Breast epithelium (tissue), 4 donors: ENCODE measurements around the gene CASKIN2. TPM values are rescaled to one million over a fixed set of nuclear protein-coding genes. Genes with fewer than 3 reads are reported as not detected.

Experiments used
- DNase-seq, 2 donors: peaks; one replicate each; pipeline ENCODE4 v3.0.0-alpha.2; 2019; ENCODE audit warnings: low spot score in 2 of 2
- H3K27ac ChIP-seq, 2 donors: fragments of 200-600 bp; sonication (generic) in 1 of 2; one replicate each; pipeline ENCODE4 v1.5.1; 2016 to 2019; ENCODE audit warnings: mild to moderate bottlenecking in 1 of 2
- H3K27me3 ChIP-seq, 2 donors: fragments of 200-600 bp; sonication (generic) in 1 of 2; one replicate each; pipeline versions ENCODE4 v1.5.1 to v1.6.0; 2017 to 2019; ENCODE audit warnings: control low read depth in 1 of 2, mild to moderate bottlenecking in 1 of 2
- H3K36me3 ChIP-seq: fragments of 200-600 bp; one replicate; pipeline ENCODE4 v1.5.1; 2019
- H3K4me1 ChIP-seq, 2 donors: fragments of 200-600 bp; sonication (generic); one replicate each; pipeline ENCODE4 v1.5.1; 2016 to 2019; ENCODE audit warnings: control low read depth in 1 of 2
- H3K4me3 ChIP-seq, 3 donors: fragments of 200-600 bp; sonication (generic); 1 replicate in 2 of 3; 2 replicates in 1 of 3; pipeline ENCODE4 v1.5.1; 2016 to 2019; ENCODE audit warnings: mild to moderate bottlenecking in 3 of 3, moderate library complexity in 2 of 3
- H3K9me3 ChIP-seq, 2 donors: fragments of 200-600 bp; sonication (generic) in 1 of 2; one replicate each; pipeline ENCODE4 v1.5.1; 2016 to 2019; ENCODE audit warnings: control low read depth in 1 of 2
- POLR2A ChIP-seq: fragments of 450-650 bp; IDR thresholded peaks from one replicate; pipeline ENCODE4 v1.6.1; 2016; ENCODE audit warnings: antibody characterized with exemption, mild to moderate bottlenecking, moderate library complexity
- POLR2AphosphoS5 ChIP-seq, 3 donors: sonication (generic); formaldehyde crosslinking; IDR thresholded peaks; one replicate each; pipeline ENCODE4 v1.6.1; 2017; ENCODE audit warnings: antibody characterized with exemption in 3 of 3
- intact Hi-C: fragments of 100-400 bp; cut with DNase I; formaldehyde crosslinking; loops from one replicate; pipeline ENCODE4 v1.15.1; 2023; ENCODE audit warnings: low total_unique reads
- total RNA-seq, 3 donors: library from RNA; depleted of rRNA; stranded (reverse); fragments of >200 nt; gene quantifications; one replicate each; pipeline ENCODE4 v1.1.0, GENCODE V29; 2016
- TF ChIP-seq, protein P1 (sequence below), 3 donors: fragments of 450-650 bp; IDR thresholded peaks; one replicate each; pipeline ENCODE4 v1.5.1; 2016 to 2017; ENCODE audit warnings: antibody characterized with exemption in 3 of 3, mild to moderate bottlenecking in 3 of 3, moderate library complexity in 3 of 3

CASKIN2 gene
- total RNA-seq, 3 donors from 2014 or later, result 10.0 to 23.3 (median 14.6) TPM

DNA sequence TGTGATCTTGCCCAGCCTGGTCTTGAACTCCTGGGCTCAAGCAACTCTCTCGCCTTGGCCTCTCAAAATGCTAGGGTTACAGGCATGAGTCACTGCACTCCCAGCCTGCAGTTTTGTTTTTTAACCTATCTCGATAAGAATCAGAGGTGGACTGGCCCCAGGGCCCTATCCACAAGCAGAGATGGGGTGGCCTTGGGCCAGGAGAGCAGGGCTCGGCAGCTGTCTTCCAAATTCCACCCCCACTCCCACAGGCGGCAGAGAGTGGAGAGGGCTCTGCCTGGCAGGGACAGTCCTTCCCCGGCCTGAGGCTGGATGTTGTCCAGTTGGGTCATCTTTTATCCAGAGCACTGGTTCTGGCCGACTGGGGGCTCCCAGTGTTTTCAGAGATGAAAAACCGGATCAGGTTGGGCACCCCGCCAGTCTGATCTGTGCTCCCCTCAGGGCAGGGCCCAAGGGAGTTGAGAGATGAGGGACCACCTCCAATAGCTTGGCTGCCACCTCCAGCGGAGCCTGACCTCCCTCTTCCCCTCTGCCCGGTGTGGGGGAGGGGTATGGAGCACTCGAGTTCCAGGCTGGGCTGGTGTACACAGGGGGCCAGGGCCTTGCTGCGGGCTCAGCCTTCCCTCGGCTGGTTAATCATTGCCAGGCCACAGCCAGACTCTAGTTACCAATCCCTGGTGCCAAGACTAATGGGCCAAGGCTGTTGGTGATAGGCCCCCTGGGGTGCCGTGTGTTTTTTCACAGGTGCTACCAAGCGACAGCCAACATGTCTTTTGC lies 41.9 kb upstream of the CASKIN2 start:
- Histone ChIP-seq H3K27me3 (no peaks in the 10 kb centered on the region), H3K4me3 (no peak overlapping the region), H3K36me3 (no peaks in the 10 kb centered on the region), H3K4me1 (peaks cover 0 to 12% of the 10 kb centered on the region in 2 donors), H3K9me3 (no peaks in the 10 kb centered on the region), H3K27ac (peak overlapping the region; percentile 53 to 82)
- no peak for TF ChIP-seq POLR2A
- no peak for TF ChIP-seq POLR2AphosphoS5 (IDR thresholded peaks at IDR 0.05)
- TF ChIP-seq, protein P1, sequence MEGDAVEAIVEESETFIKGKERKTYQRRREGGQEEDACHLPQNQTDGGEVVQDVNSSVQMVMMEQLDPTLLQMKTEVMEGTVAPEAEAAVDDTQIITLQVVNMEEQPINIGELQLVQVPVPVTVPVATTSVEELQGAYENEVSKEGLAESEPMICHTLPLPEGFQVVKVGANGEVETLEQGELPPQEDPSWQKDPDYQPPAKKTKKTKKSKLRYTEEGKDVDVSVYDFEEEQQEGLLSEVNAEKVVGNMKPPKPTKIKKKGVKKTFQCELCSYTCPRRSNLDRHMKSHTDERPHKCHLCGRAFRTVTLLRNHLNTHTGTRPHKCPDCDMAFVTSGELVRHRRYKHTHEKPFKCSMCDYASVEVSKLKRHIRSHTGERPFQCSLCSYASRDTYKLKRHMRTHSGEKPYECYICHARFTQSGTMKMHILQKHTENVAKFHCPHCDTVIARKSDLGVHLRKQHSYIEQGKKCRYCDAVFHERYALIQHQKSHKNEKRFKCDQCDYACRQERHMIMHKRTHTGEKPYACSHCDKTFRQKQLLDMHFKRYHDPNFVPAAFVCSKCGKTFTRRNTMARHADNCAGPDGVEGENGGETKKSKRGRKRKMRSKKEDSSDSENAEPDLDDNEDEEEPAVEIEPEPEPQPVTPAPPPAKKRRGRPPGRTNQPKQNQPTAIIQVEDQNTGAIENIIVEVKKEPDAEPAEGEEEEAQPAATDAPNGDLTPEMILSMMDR (IDR thresholded peaks at IDR 0.05), result no peak
- DNase-seq, result peak; percentile 46 to 68
- intact Hi-C loops, result no loop called here

DNA sequence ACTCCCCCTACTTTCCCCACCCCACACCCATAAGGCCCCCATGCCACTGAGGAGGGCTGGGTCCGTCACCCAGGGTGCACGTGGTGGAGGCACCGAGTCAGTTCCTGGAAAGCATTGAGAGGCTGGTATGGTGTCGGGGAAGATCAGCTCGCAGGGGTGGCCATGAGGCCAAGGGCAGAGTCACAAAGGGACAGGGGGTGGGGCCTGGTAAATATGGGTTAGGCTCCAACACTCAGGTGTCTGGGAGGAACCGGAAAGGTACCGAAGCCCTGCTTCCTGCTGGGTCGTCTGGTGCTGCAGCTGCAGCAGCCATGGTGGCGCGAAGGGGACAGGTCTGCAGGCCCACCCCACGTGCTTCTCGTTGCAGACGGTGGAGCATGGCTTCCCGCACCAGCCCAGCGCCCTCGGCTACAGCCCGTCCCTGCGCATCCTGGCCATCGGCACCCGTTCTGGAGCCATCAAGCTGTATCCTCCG lies 40.4 kb upstream of the CASKIN2 start:
- no peak for TF ChIP-seq POLR2A
- TF ChIP-seq, protein P1 (IDR thresholded peaks at IDR 0.05), result no peak
- TF ChIP-seq POLR2AphosphoS5 (IDR thresholded peaks at IDR 0.05), result no peak
- intact Hi-C loops, result no loop called here
- Histone ChIP-seq H3K36me3 (no peaks in the 10 kb centered on the region), H3K4me1 (peaks cover 0 to 12% of the 10 kb centered on the region in 2 donors), H3K27me3 (no peaks in the 10 kb centered on the region), H3K9me3 (no peaks in the 10 kb centered on the region), H3K4me3 (no peak overlapping the region), H3K27ac (no peak overlapping the region)
- no peak for DNase-seq

DNA sequence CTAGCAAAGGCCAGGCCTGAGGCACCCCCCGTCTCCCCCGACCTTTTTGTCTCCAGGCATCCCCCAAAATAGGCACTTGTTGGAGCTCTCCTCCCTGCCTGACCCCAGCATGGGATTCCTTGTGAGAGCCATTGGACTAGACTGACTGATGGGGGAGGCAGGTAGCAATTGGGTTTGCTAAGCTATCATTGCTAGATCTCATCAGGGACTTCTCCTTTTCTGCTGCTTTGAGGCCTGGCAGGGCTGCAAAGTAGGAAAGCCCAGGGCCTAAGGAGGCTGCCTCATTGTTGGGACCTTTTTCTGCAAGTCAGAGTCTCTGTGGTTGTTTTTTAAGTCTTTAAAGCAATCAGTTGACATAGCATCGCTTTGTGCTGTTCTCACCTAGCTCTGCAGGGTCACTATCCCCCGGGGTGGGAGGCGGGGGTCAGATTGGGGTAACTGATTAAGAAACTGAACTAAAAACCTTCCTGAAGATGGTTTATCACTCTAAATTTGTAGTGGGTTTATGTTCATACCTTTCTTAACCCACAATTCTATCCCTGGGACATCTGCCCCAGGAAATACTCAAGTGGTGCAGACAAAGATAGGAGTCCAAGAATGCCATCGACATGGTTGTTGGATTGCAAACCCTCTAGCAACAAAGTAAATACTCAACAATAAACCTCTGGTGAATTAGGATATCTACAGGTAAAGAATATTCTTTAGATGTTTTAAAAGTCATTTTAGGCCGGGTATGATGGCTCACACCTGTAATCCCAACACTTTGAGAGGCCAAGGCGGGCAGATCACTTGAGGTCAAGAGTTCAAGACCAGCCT lies 38.2 kb upstream of the CASKIN2 start:
- H3K27ac ChIP-seq, result no peak overlapping the region
- H3K27me3 ChIP-seq, result no peaks in the 10 kb centered on the region
- no peaks in the 10 kb centered on the region for H3K9me3 ChIP-seq
- intact Hi-C loops, result no loop called here
- no peak overlapping the region for H3K4me3 ChIP-seq
- no peak for DNase-seq
- TF ChIP-seq POLR2A (no peak), POLR2AphosphoS5 (IDR thresholded peaks at IDR 0.05) (no peak)
- TF ChIP-seq, protein P1 (IDR thresholded peaks at IDR 0.05), result no peak
- no peaks in the 10 kb centered on the region for H3K36me3 ChIP-seq
- H3K4me1 ChIP-seq, result peaks cover 0 to 17% of the 10 kb centered on the region in 2 donors

DNA sequence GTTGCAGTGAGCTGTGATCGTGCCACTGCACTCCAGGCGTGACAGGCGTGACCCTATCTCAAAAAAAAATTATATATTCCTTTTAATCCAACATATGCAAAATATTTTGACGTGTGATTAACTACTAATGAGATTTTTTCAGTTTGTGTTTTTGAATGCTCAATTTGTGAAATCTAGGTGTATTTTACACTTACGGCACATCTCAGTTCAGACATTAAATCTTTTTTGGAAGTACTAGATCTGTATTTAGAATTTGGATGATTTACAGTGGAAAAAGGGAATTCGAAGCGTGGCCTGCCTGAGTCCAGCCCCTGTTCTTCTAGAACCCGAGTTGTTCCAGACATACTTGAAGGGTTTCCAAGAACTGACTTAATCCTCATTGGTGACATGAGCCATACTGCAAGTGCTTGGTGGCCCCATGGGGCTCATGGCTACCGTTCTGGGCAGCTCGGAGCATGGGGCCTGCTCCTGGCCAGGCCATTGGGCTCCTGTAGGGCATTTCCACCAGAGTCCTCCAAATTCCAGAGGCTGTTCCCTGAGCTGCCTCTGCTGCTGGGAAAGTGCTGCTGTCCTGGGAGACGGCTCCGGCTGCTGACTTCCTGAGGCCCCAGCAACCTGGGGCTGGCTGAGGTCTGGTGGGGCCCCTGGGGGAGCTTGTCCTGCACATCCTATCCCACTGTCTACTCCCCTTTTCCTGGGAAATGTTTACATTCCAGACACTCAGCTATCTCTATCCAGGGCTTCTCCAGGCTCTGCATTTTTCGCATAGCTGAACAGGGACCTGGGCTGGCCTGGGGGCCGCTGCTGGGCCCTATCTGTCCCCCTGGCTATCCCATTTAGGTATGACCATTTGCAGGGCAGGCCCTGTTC lies 37.3 kb upstream of the CASKIN2 start:
- Histone ChIP-seq H3K9me3 (no peaks in the 10 kb centered on the region), H3K4me3 (no peak overlapping the region), H3K4me1 (peaks cover 0 to 13% of the 10 kb centered on the region in 2 donors), H3K36me3 (no peaks in the 10 kb centered on the region), H3K27ac (no peak overlapping the region), H3K27me3 (no peaks in the 10 kb centered on the region)
- intact Hi-C loops, result no loop called here
- no peak for TF ChIP-seq POLR2A
- TF ChIP-seq, protein P1 (IDR thresholded peaks at IDR 0.05), result no peak
- TF ChIP-seq POLR2AphosphoS5 (IDR thresholded peaks at IDR 0.05), result no peak
- DNase-seq, result no peak
